A549 (cell line): Measurements from ENCODE around the gene REXO4. TPM values are rescaled to one million over a fixed set of nuclear protein-coding genes. Genes with fewer than 3 reads are reported as not detected.

Experiments used
- ATAC-seq, 2 experiments: fragments of 200-7000 bp in 1 of 2; fragments of >200 bp in 1 of 2; cut with Nextera tagmentation in 1 of 2; cut with Tn5 transposase in 1 of 2; 3 replicates each; pipeline versions ENCODE4 v1.8.0 to v1.9.1; 2018 to 2020; ENCODE audit warnings: mild to moderate bottlenecking in 1 of 2, moderate library complexity in 1 of 2
- CTCF ChIA-PET: fragments of 300-600 bp; sonication (Branson Sonifier 250); formaldehyde crosslinking; extraction: SDS; loops from one replicate; lab custom pipeline; 2021; ENCODE audit warnings: antibody characterized with exemption, inconsistent platforms; lab: Yijun Ruan, JAX
- POLR2A ChIA-PET: fragments of 350-600 bp; formaldehyde crosslinking; extraction: SDS; loops from one replicate; lab custom pipeline; 2021; ENCODE audit warnings: antibody characterized with exemption, inconsistent platforms; lab: Yijun Ruan, JAX
- DNase-seq, 2 experiments: peaks; one replicate each; pipeline versions ENCODE4 v3.0.0 to v3.0.0-alpha.2; 2011 to 2016; ENCODE audit warnings: low read depth in 1 of 2, low spot score in 1 of 2
- FAIRE-seq: peaks from 2 replicates; lab custom pipeline; 2011; peaks lifted over from hg19 to GRCh38; lab: Jason Lieb, UNC
- H3K27ac ChIP-seq, 2 experiments: fragments of >200 bp; sonication (Bioruptor Twin); formaldehyde crosslinking; 3 replicates each; pipeline ENCODE4 v1.5.1; 2016 to 2017
- H3K4me1 ChIP-seq: fragments of >200 bp; sonication (Bioruptor Twin); formaldehyde crosslinking; 3 replicates; pipeline ENCODE4 v1.6.1; 2016
- H3K4me2 ChIP-seq: fragments of >200 bp; sonication (Bioruptor Twin); formaldehyde crosslinking; 3 replicates; pipeline ENCODE4 v1.6.1; 2016
- H3K4me3 ChIP-seq: fragments of >200 bp; sonication (Bioruptor Twin); formaldehyde crosslinking; 3 replicates; pipeline ENCODE4 v1.5.1; 2016
- H3K9me3 ChIP-seq: fragments of >200 bp; sonication (Bioruptor Twin); formaldehyde crosslinking; 3 replicates; pipeline ENCODE4 v1.6.1; 2016
- BHLHE40 ChIP-seq: IDR thresholded peaks from 2 replicates; pipeline ENCODE4 v1.6.1; 2012; ENCODE audit warnings: low read depth, low read length, inconsistent platforms
- CBX2 ChIP-seq: fragments of 200-600 bp; sonication (generic); IDR thresholded peaks from 2 replicates; pipeline ENCODE4 v1.6.1; 2016; ENCODE audit warnings: low read depth, mild to moderate bottlenecking, borderline replicate concordance
- CBX8 ChIP-seq: fragments of 200-600 bp; sonication (generic); IDR thresholded peaks from 2 replicates; pipeline ENCODE4 v1.6.1; 2016
- CEBPB ChIP-seq, 2 experiments: fragments of >200 bp in 1 of 2; sonication (Bioruptor Twin) in 1 of 2; formaldehyde crosslinking in 1 of 2; IDR thresholded peaks; 2 replicates each; pipeline ENCODE4 v1.6.1; 2012 to 2016
- CHD2 ChIP-seq: fragments of 150-350 bp; IDR thresholded peaks from 2 replicates; pipeline ENCODE4 v1.6.1; 2014; ENCODE audit warnings: low read length; ENCODE audit not compliant: partially characterized antibody
- CTCF ChIP-seq: fragments of >200 bp; sonication (Bioruptor Twin); formaldehyde crosslinking; IDR thresholded peaks from 3 replicates; pipeline ENCODE4 v1.5.1; 2016
- ELK1 ChIP-seq: fragments of 150-350 bp; IDR thresholded peaks from 2 replicates; pipeline ENCODE4 v1.6.1; 2014; ENCODE audit warnings: low read depth, mild to moderate bottlenecking, low read length
- FOSB ChIP-seq: fragments of 250-450 bp; sonication (Bioruptor Pico); IDR thresholded peaks from 2 replicates; pipeline ENCODE4 v1.5.0; 2020; ENCODE audit warnings: mild to moderate bottlenecking, moderate library complexity
- HDAC2 ChIP-seq: fragments of 200-600 bp; sonication (generic); IDR thresholded peaks from 2 replicates; pipeline ENCODE4 v1.6.1; 2016
- HEYL ChIP-seq: fragments of 250-450 bp; sonication (Bioruptor Pico); IDR thresholded peaks from 2 replicates; pipeline ENCODE4 v1.8.0; 2021; ENCODE audit warnings: mild to moderate bottlenecking, moderate library complexity
- HOXA7 ChIP-seq: fragments of 250-450 bp; sonication (Bioruptor Pico); IDR thresholded peaks from 2 replicates; pipeline ENCODE4 v1.5.0; 2020; ENCODE audit warnings: mild to moderate bottlenecking, moderate library complexity
- JUNB ChIP-seq: fragments of >200 bp; sonication (Bioruptor Twin); formaldehyde crosslinking; IDR thresholded peaks from 2 replicates; pipeline ENCODE4 v1.6.1; 2016
- MAFK ChIP-seq: fragments of 450-650 bp; IDR thresholded peaks from 2 replicates; pipeline ENCODE4 v1.6.1; 2014; ENCODE audit not compliant: partially characterized antibody
- MAZ ChIP-seq: fragments of 150-350 bp; IDR thresholded peaks from 2 replicates; pipeline ENCODE4 v1.6.1; 2014; ENCODE audit warnings: antibody characterized with exemption, low read depth, low read length, borderline replicate concordance
- MYC ChIP-seq: IDR thresholded peaks from 2 replicates; pipeline ENCODE4 v1.6.1; 2012; ENCODE audit warnings: mild to moderate bottlenecking, inconsistent platforms, low read length, improper control_type of control experiment, borderline replicate concordance
- NR3C1 ChIP-seq: fragments of >200 bp; sonication (Bioruptor Twin); formaldehyde crosslinking; IDR thresholded peaks from 3 replicates; pipeline ENCODE4 v1.6.1; 2017
- PHF8 ChIP-seq: fragments of 200-600 bp; sonication (generic); IDR thresholded peaks from 2 replicates; pipeline ENCODE4 v1.6.1; 2016; ENCODE audit warnings: low read depth, mild to moderate bottlenecking, antibody characterized with exemption, moderate library complexity, borderline replicate concordance
- REST ChIP-seq: fragments of 200-600 bp; sonication (generic); IDR thresholded peaks from 2 replicates; pipeline ENCODE4 v1.6.1; 2016; ENCODE audit warnings: antibody characterized with exemption, mild to moderate bottlenecking, moderate library complexity
- RNF2 ChIP-seq: fragments of 200-600 bp; sonication (generic); IDR thresholded peaks from 2 replicates; pipeline ENCODE4 v1.6.1; 2016; ENCODE audit warnings: low read depth, mild to moderate bottlenecking, antibody characterized with exemption, moderate library complexity, borderline replicate concordance
- SMC3 ChIP-seq: fragments of >200 bp; sonication (Bioruptor Twin); formaldehyde crosslinking; IDR thresholded peaks from 3 replicates; pipeline ENCODE4 v1.6.1; 2018; ENCODE audit warnings: inconsistent platforms
- ZC3H11A ChIP-seq: fragments of 450-650 bp; IDR thresholded peaks from 2 replicates; pipeline ENCODE4 v1.6.1; 2014; ENCODE audit warnings: antibody characterized with exemption, mild to moderate bottlenecking
- ZFP36 ChIP-seq: fragments of 450-650 bp; IDR thresholded peaks from 2 replicates; pipeline ENCODE4 v1.6.1; 2014; ENCODE audit warnings: borderline replicate concordance; ENCODE audit not compliant: partially characterized antibody
- ZNF302 ChIP-seq: fragments of 250-450 bp; sonication (Bioruptor Pico); IDR thresholded peaks from 2 replicates; pipeline ENCODE4 v1.9.0; 2021; ENCODE audit warnings: inconsistent platforms, mild to moderate bottlenecking, moderate library complexity
- ZSCAN20 ChIP-seq: fragments of 250-450 bp; sonication (Bioruptor Pico); IDR thresholded peaks from 2 replicates; pipeline ENCODE4 v1.8.0; 2022; ENCODE audit warnings: mild to moderate bottlenecking, moderate library complexity
- WGBS: methylation state at CpG from one replicate; pipeline ENCODE4 v1.1.6; 2017; ENCODE audit errors: missing lambda C conversion rate; 5-methylcytosine and 5-hydroxymethylcytosine counted together
- polyA plus RNA-seq, 4 experiments: library from polyadenylated mRNA; depleted of rRNA in 3 of 4; stranded (reverse); fragments of >200 nt; fragmentation: RNase III in 1 of 4; extraction: RNeasy Plus Mini Kit Qiagen cat#74134 plus additional on column Dnase treatment in 1 of 4; gene quantifications; 2 replicates in 3 of 4; 3 replicates in 1 of 4; pipeline ENCODE4 v1.2.3, GENCODE V29; 2011 to 2017

REXO4 gene
- polyA plus RNA-seq, 2 of the 4 experiments (the other 2 are of a cell fraction), result 25.8 to 31.0 TPM

- no peak for TF ChIP-seq CBX8
- TF ChIP-seq ZNF302 (CRISPR knock-in tag), result no peak
- no peak for TF ChIP-seq ELK1
- TF ChIP-seq NR3C1, result no peak
- no peak for TF ChIP-seq HEYL (CRISPR knock-in tag)
- TF ChIP-seq ZFP36, result no peak
- no peak for TF ChIP-seq MAZ
- CTCF ChIA-PET, result interaction anchor here (0.7 to 4.2 kb wide), 4 partner anchors 9 to 38 kb away, joined by 3 to 21 read pairs (median 3); no protein-coding TSS in a partner anchor
- no peak for ATAC-seq
- DNase-seq, result no peak
- Histone ChIP-seq H3K4me1 (no peaks in the 10 kb centered on the region), H3K4me3 (no peak overlapping the region), H3K27ac (no peak overlapping the region), H3K9me3 (no peaks in the 10 kb centered on the region), H3K4me2 (no peak overlapping the region)
- no peak for FAIRE-seq
- WGBS, result 80% methylated on average over 9 of the region's 9 CpGs
- POLR2A ChIA-PET, result interaction anchor here (0.5 kb wide), 1 partner anchor 31 kb away, joined by 4 read pairs; the partner anchor contains the start of genes SURF1 and SURF2
Measured at GRCh38 chr9:133387680-133388079, 30.1 kb downstream of the REXO4 start.

GRCh38 chr9:133386338-133386737, 31.5 kb downstream of the REXO4 start:
- no peaks in the 10 kb centered on the region for H3K9me3 ChIP-seq
- no peak overlapping the region for H3K27ac ChIP-seq
- no peak for TF ChIP-seq ZC3H11A
- no peak for TF ChIP-seq REST
- TF ChIP-seq MYC, result no peak
- TF ChIP-seq CTCF, result no peak
- DNase-seq, result no peak
- no peak overlapping the region for H3K4me3 ChIP-seq
- POLR2A ChIA-PET, result no interaction called here
- CTCF ChIA-PET, result interaction anchor here (1.0 to 4.2 kb wide), 6 partner anchors 11 to 201 kb away, joined by 3 to 21 read pairs (median 6); no protein-coding TSS in a partner anchor
- FAIRE-seq, result no peak
- no peak for ATAC-seq
- H3K4me2 ChIP-seq, result no peak overlapping the region
- 83% methylated on average over 13 of the region's 13 CpGs for WGBS
- H3K4me1 ChIP-seq, result no peaks in the 10 kb centered on the region

GRCh38 chr9:133385452-133385851, 32.4 kb downstream of the REXO4 start:
- no peak for FAIRE-seq
- WGBS, result 63% methylated on average over 11 of the region's 14 CpGs
- Histone ChIP-seq H3K4me3 (no peak overlapping the region), H3K9me3 (no peaks in the 10 kb centered on the region), H3K4me1 (no peaks in the 10 kb centered on the region), H3K27ac (no peak overlapping the region), H3K4me2 (no peak overlapping the region)
- no peak for DNase-seq
- 0 out of 6 replicates have a peak, but pooled peaks of 1 of the 2 experiments have one; percentile 31 for ATAC-seq
- CTCF ChIA-PET, result interaction anchor here (1.5 to 4.2 kb wide), 5 partner anchors 12 to 200 kb away, joined by 5 to 21 read pairs (median 7); no protein-coding TSS in a partner anchor
- TF ChIP-seq JUNB (no peak), SMC3 (no peak), CBX2 (no peak), BHLHE40 (no peak), RNF2 (no peak), HEYL (CRISPR knock-in tag) (no peak), FOSB (CRISPR knock-in tag) (no peak), MAFK (no peak), CHD2 (no peak), HOXA7 (no peak), PHF8 (no peak), NR3C1 (no peak), ZSCAN20 (CRISPR knock-in tag) (no peak), HDAC2 (no peak), ELK1 (no peak), CEBPB (IDR thresholded peaks at IDR 0.05) (no peak)
- POLR2A ChIA-PET, result no interaction called here
